Activated naive CD4-positive, alpha-beta T cell (primary cell): ENCODE measurements around the gene C3orf85.

Experiments used
- DNase-seq, 4 experiments: peaks; one replicate each; lab custom pipeline; 2025; lab: John Stamatoyannopoulos, UW

C3orf85 gene

GRCh38 chr3:109152320-109152719 lies 15.8 kb downstream of the C3orf85 start:
- no peak for DNase-seq

GRCh38 chr3:109154979-109155378 lies 18.5 kb downstream of the C3orf85 start:
- DNase-seq: no peak

GRCh38 chr3:109155828-109156227 lies 19.3 kb downstream of the C3orf85 start:
- no peak for DNase-seq

- DNase-seq: no peak
These were observed 25.1 kb downstream of the C3orf85 start for GRCh38 chr3:109161487-109162123.

- no peak for DNase-seq
These were observed 29.4 kb downstream of the C3orf85 start for GRCh38 chr3:109165905-109166304.

- no peak for DNase-seq
These were observed 35.0 kb downstream of the C3orf85 start for GRCh38 chr3:109171479-109171878.

- no peak for DNase-seq
These were observed 38.9 kb downstream of the C3orf85 start for GRCh38 chr3:109175411-109175810.

GRCh38 chr3:109176726-109177125 lies 40.2 kb downstream of the C3orf85 start:
- no peak for DNase-seq

- DNase-seq: no peak
These were observed 41.4 kb downstream of the C3orf85 start for GRCh38 chr3:109177908-109178307.

- no peak for DNase-seq
These were observed 42.2 kb downstream of the C3orf85 start for GRCh38 chr3:109178708-109179107.

GRCh38 chr3:109184726-109185125 lies 48.2 kb downstream of the C3orf85 start:
- DNase-seq: no peak

- DNase-seq: no peak
These were observed 50.9 kb downstream of the C3orf85 start for GRCh38 chr3:109187390-109187789.

GRCh38 chr3:109188741-109189140 lies 52.2 kb downstream of the C3orf85 start:
- no peak for DNase-seq

- DNase-seq: no peak
These were observed 54.9 kb downstream of the C3orf85 start for GRCh38 chr3:109191421-109191820.

- DNase-seq: no peak
These were observed 59.3 kb downstream of the C3orf85 start for GRCh38 chr3:109195815-109196214.
